ENCODE data around the gene PACSIN1.

PACSIN1 gene

GRCh38 chr6:34578445-34579262 is 112.8 kb downstream of the PACSIN1 start:
- Histone ChIP-seq H3K9ac (ENCODE audit: low read length) (no peak overlapping the region), H3K9me3 (ENCODE audit: insufficient read depth, low read length) (no peaks in the 10 kb centered on the region), H3K27me3 (ENCODE audit: low read length) (no peaks in the 10 kb centered on the region), H3K79me2 (ENCODE audit: insufficient read depth, low read length) (no peaks in the 10 kb centered on the region), H4K20me1 (ENCODE audit: low read depth, low read length) (no peaks in the 10 kb centered on the region), H3F3A (ENCODE audit: insufficient read depth) (no peaks in the 10 kb centered on the region), H3K27ac (ENCODE audit: low read depth, low read length) (no peak overlapping the region), H2AFZ (ENCODE audit: low read depth, low read length, severe bottlenecking) (no peak overlapping the region), H3K9me2 (replicated peaks; ENCODE audit: insufficient read depth, low read length) (no peaks in the 10 kb centered on the region), H3K4me3 (ENCODE audit: insufficient read depth, low read length, poor library complexity, severe bottlenecking) (no peak overlapping the region), H3K4me2 (ENCODE audit: low read depth, low read length, poor library complexity, severe bottlenecking) (no peak overlapping the region), H3K36me3 (ENCODE audit: low read length) (no peaks in the 10 kb centered on the region)
- no peak for TF ChIP-seq EZH2phosphoT487 (conservative IDR thresholded peaks at IDR 0.05; ENCODE audit: low read length)
- TF ChIP-seq CTCF (IDR thresholded peaks at IDR 0.05; ENCODE audit: insufficient read depth, low read length, poor library complexity, severe bottlenecking), result no peak

DNA sequence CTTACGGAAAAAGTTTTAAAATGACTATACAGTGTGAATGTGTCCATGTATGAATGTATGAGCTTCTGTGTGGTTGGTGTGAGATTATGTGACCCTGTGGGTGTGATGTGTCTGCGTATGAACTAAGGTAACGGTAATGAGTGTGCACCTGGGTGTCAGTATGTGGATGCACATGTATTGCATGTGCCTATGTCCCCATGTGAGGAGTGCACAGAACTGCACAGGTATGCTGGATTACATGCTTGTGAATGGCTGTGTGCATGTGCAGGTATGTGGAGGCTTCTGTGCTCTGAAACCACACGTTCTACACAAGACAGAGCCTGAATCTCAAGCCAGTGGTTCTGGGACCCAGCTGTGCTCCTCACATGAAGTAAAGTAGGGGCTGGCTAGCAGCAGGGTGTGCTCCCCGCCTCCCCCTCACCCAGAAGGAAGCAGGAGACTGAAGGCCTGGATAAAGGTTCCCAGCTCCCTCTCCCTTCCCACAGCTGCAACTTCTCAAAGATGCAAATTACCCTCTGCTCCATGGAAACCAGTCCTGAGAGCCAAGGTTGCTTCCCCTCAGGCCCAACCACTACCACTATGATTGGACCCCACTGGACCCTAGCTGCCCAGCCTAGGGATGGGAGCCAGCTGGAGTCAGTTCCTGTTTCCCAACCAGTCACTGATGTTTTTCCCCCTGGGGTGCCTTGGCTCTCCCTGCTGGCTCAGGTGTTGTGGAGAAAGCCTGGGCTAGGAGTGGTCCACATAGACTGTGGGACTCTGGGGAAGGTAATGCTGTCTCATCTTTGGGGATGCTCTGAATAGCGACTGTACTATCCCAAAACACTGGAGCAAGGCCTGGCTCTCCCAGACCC is 115.1 kb downstream of the PACSIN1 start:
- no peaks in the 10 kb centered on the region for H3F3A ChIP-seq (ENCODE audit: insufficient read depth)
- no peak overlapping the region for H3K27ac ChIP-seq (ENCODE audit: low read depth, low read length)
- H3K9me3 ChIP-seq (ENCODE audit: insufficient read depth, low read length), result no peaks in the 10 kb centered on the region
- no peaks in the 10 kb centered on the region for H3K27me3 ChIP-seq (ENCODE audit: low read length)
- no peaks in the 10 kb centered on the region for H3K9me2 ChIP-seq (replicated peaks; ENCODE audit: insufficient read depth, low read length)
- H3K4me2 ChIP-seq (ENCODE audit: low read depth, low read length, poor library complexity, severe bottlenecking), result no peak overlapping the region
- H3K36me3 ChIP-seq (ENCODE audit: low read length), result no peaks in the 10 kb centered on the region
- H3K4me3 ChIP-seq (ENCODE audit: insufficient read depth, low read length, poor library complexity, severe bottlenecking), result no peak overlapping the region
- H2AFZ ChIP-seq (ENCODE audit: low read depth, low read length, severe bottlenecking), result no peak overlapping the region
- no peaks in the 10 kb centered on the region for H3K79me2 ChIP-seq (ENCODE audit: insufficient read depth, low read length)
- H4K20me1 ChIP-seq (ENCODE audit: low read depth, low read length), result no peaks in the 10 kb centered on the region
- H3K9ac ChIP-seq (ENCODE audit: low read length), result no peak overlapping the region
- TF ChIP-seq CTCF (IDR thresholded peaks at IDR 0.05; ENCODE audit: insufficient read depth, low read length, poor library complexity, severe bottlenecking) (no peak), EZH2phosphoT487 (conservative IDR thresholded peaks at IDR 0.05; ENCODE audit: low read length) (no peak)

DNA sequence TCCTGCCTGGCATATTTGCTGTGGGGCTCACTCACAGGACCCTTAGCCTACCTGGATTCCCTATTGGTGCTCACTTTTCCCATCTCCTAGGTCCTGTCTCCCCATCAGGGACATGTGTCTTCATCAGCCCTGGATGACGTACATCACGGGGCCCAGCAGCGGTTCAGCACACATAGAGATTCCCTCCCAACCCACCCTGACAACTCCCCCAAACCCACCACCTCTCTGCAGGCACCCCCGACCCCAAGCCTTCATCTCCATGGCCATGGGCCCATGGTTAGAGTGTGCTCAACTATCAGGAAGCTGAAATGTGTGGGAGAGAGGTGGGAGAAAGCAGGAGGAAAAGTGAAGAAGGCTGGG is 115.7 kb downstream of the PACSIN1 start:
- no peaks in the 10 kb centered on the region for H3K36me3 ChIP-seq (ENCODE audit: low read length)
- H4K20me1 ChIP-seq (ENCODE audit: low read depth, low read length), result no peaks in the 10 kb centered on the region
- no peaks in the 10 kb centered on the region for H3F3A ChIP-seq (ENCODE audit: insufficient read depth)
- TF ChIP-seq CTCF (IDR thresholded peaks at IDR 0.05; ENCODE audit: insufficient read depth, low read length, poor library complexity, severe bottlenecking) (no peak), EZH2phosphoT487 (conservative IDR thresholded peaks at IDR 0.05; ENCODE audit: low read length) (no peak)
- no peaks in the 10 kb centered on the region for H3K9me2 ChIP-seq (replicated peaks; ENCODE audit: insufficient read depth, low read length)
- no peak overlapping the region for H3K4me2 ChIP-seq (ENCODE audit: low read depth, low read length, poor library complexity, severe bottlenecking)
- H3K4me3 ChIP-seq (ENCODE audit: insufficient read depth, low read length, poor library complexity, severe bottlenecking), result no peak overlapping the region
- H3K79me2 ChIP-seq (ENCODE audit: insufficient read depth, low read length), result no peaks in the 10 kb centered on the region
- no peak overlapping the region for H3K9ac ChIP-seq (ENCODE audit: low read length)
- H3K27ac ChIP-seq (ENCODE audit: low read depth, low read length), result no peak overlapping the region
- no peaks in the 10 kb centered on the region for H3K27me3 ChIP-seq (ENCODE audit: low read length)
- H3K9me3 ChIP-seq (ENCODE audit: insufficient read depth, low read length), result no peaks in the 10 kb centered on the region
- H2AFZ ChIP-seq (ENCODE audit: low read depth, low read length, severe bottlenecking), result no peak overlapping the region

Measured in SU-DHL-6 (cell line).